Measurements from ENCODE around the gene ODAD4. TPM values are rescaled to one million over a fixed set of nuclear protein-coding genes. Genes with fewer than 3 reads are reported as not detected.

The ODAD4 gene
- total RNA-seq, 1 donor from 2014 or later = 4.5 TPM

GRCh38 chr17:41956522-41956921, 26.1 kb downstream of the ODAD4 start:
- H3K4me1 Mint-ChIP-seq (ENCODE audit: unreplicated experiment) = peaks cover 9% of the 10 kb centered on the region
- no peak overlapping the region for H3K4me3 Mint-ChIP-seq
- TF ChIP-seq CTCF (conservative IDR thresholded peaks at IDR 0.05) = no peak
- H3K9me3 Mint-ChIP-seq = no peaks in the 10 kb centered on the region
- H3K27me3 Mint-ChIP-seq = no peaks in the 10 kb centered on the region
- H3K27ac Mint-ChIP-seq = no peak overlapping the region
- no peak for DNase-seq (ENCODE audit: extremely low spot score, unreplicated experiment)
- H3K36me3 Mint-ChIP-seq = no peaks in the 10 kb centered on the region

GRCh38 chr17:41957031-41957868, 26.8 kb downstream of the ODAD4 start:
- Mint-ChIP-seq H3K4me3 (no peak overlapping the region), H3K9me3 (no peaks in the 10 kb centered on the region), H3K27ac (peak overlapping the region; percentile 21), H3K4me1 (ENCODE audit: unreplicated experiment) (peaks cover 9% of the 10 kb centered on the region), H3K27me3 (no peaks in the 10 kb centered on the region), H3K36me3 (no peaks in the 10 kb centered on the region)
- TF ChIP-seq CTCF (conservative IDR thresholded peaks at IDR 0.05) = no peak
- no peak for DNase-seq (ENCODE audit: extremely low spot score, unreplicated experiment)

GRCh38 chr17:41957869-41958439, 27.5 kb downstream of the ODAD4 start:
- no peak for DNase-seq (ENCODE audit: extremely low spot score, unreplicated experiment)
- H3K27me3 Mint-ChIP-seq = no peaks in the 10 kb centered on the region
- peak overlapping the region; percentile 21 for H3K27ac Mint-ChIP-seq
- H3K4me3 Mint-ChIP-seq = no peak overlapping the region
- no peaks in the 10 kb centered on the region for H3K9me3 Mint-ChIP-seq
- no peak for TF ChIP-seq CTCF (conservative IDR thresholded peaks at IDR 0.05)
- H3K4me1 Mint-ChIP-seq (ENCODE audit: unreplicated experiment) = peaks cover 9% of the 10 kb centered on the region
- no peaks in the 10 kb centered on the region for H3K36me3 Mint-ChIP-seq

- Mint-ChIP-seq H3K9me3 (no peaks in the 10 kb centered on the region), H3K27me3 (no peaks in the 10 kb centered on the region), H3K36me3 (no peaks in the 10 kb centered on the region), H3K4me3 (no peak overlapping the region), H3K27ac (no peak overlapping the region), H3K4me1 (ENCODE audit: unreplicated experiment) (peaks cover 9% of the 10 kb centered on the region)
- TF ChIP-seq CTCF (conservative IDR thresholded peaks at IDR 0.05) = no peak
- DNase-seq (ENCODE audit: extremely low spot score, unreplicated experiment) = no peak
Observed at GRCh38 chr17:41959030-41959335, 28.6 kb downstream of the ODAD4 start.

GRCh38 chr17:41959336-41960095, 29.1 kb downstream of the ODAD4 start:
- H3K27me3 Mint-ChIP-seq = no peaks in the 10 kb centered on the region
- H3K36me3 Mint-ChIP-seq = no peaks in the 10 kb centered on the region
- no peak for DNase-seq (ENCODE audit: extremely low spot score, unreplicated experiment)
- H3K4me1 Mint-ChIP-seq (ENCODE audit: unreplicated experiment) = peaks cover 9% of the 10 kb centered on the region
- H3K4me3 Mint-ChIP-seq = no peak overlapping the region
- H3K9me3 Mint-ChIP-seq = no peaks in the 10 kb centered on the region
- no peak overlapping the region for H3K27ac Mint-ChIP-seq
- TF ChIP-seq CTCF (conservative IDR thresholded peaks at IDR 0.05) = peak; percentile 63

All from type B pancreatic cell (in vitro differentiated cells).